ENCODE results near the gene AIM2. TPM values are rescaled to one million over a fixed set of nuclear protein-coding genes. Genes with fewer than 3 reads are reported as not detected.

The AIM2 gene
- total and polyA plus RNA-seq, 10 of the 15 experiments (the other 5 are each of a cell fraction or from before 2014, with no cell fraction given), result 7.9 to 35.7 (median 12.8) TPM

DNA sequence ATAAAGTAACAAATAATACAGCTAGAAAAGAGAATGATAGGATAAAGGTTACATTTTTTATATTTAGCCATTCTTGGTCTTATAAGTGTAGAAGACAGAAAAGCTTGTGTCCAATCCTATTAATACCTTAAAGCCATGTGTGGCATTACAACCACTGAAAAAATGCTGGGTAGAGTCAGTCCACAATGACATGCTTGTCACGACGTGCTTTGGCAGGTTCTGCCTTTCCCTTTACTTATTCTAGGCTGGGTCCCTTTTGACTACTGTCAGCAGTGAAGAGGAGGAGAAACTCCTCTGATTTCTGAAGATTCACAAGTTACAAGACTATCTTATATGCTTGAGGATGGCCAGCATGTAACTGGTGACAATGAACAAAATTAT, 14.6 kb upstream of the AIM2 start:
- Histone ChIP-seq H3K27me3 (replicated peaks in 1 of 2; ENCODE audit: control insufficient read depth in 2 of 2, insufficient read depth in 2 of 2, low read length in 1 of 2) (0 out of 4 replicates have a peak, but pooled peaks cover 0 to 2% of the 10 kb centered on the region in 2 experiments), H2AFZ (ENCODE audit: control insufficient read depth, low read depth, low read length) (no peak overlapping the region), H3K4me1 (ENCODE audit: control insufficient read depth, insufficient read depth, low read length) (no peaks in the 10 kb centered on the region), H4K20me1 (ENCODE audit: control insufficient read depth, insufficient read depth) (no peaks in the 10 kb centered on the region), H3K36me3 (ENCODE audit: control insufficient read depth in 2 of 2, insufficient read depth in 2 of 2, low read length in 1 of 2) (no peaks in the 10 kb centered on the region), H3K79me2 (ENCODE audit: control insufficient read depth, insufficient read depth, low read length) (no peaks in the 10 kb centered on the region), H3K9ac (ENCODE audit: control insufficient read depth, insufficient read depth, low read length) (no peak overlapping the region), H3K4me2 (ENCODE audit: control insufficient read depth, insufficient read depth) (no peak overlapping the region), H3K9me3 (replicated peaks; ENCODE audit: control insufficient read depth, insufficient read depth, low read length) (no peaks in the 10 kb centered on the region), H3K27ac (ENCODE audit: control insufficient read depth, insufficient read depth) (no peak overlapping the region), H3K4me3 (no peak overlapping the region)
- no TSS peak for BruUV-seq (replicated peaks)
- POLR2A ChIA-PET, result no interaction called here
- CTCF ChIA-PET, result interaction anchor here (1.1 to 4.2 kb wide), 4 partner anchors 14 to 585 kb away, joined by 3 to 61 read pairs (median 30); partner anchors contain the start of gene AIM2
- SMC1A ChIA-PET (ENCODE audit: uncharacterized antibody, unreplicated experiment), result interaction anchor here (1.1 kb wide), 1 partner anchor 19 kb away, joined by 3 read pairs; no protein-coding TSS in a partner anchor
- no peak for DNase-seq (ENCODE audit: low read depth, low spot score)
- in situ Hi-C loops (cut with MboI) (no loop called here), intact Hi-C loops (cut with micrococcal nuclease; ENCODE audit: unreplicated experiment) (no loop called here)
- RAD21 ChIA-PET (ENCODE audit: unreplicated experiment), result no interaction called here
- TF ChIP-seq, protein P1, sequence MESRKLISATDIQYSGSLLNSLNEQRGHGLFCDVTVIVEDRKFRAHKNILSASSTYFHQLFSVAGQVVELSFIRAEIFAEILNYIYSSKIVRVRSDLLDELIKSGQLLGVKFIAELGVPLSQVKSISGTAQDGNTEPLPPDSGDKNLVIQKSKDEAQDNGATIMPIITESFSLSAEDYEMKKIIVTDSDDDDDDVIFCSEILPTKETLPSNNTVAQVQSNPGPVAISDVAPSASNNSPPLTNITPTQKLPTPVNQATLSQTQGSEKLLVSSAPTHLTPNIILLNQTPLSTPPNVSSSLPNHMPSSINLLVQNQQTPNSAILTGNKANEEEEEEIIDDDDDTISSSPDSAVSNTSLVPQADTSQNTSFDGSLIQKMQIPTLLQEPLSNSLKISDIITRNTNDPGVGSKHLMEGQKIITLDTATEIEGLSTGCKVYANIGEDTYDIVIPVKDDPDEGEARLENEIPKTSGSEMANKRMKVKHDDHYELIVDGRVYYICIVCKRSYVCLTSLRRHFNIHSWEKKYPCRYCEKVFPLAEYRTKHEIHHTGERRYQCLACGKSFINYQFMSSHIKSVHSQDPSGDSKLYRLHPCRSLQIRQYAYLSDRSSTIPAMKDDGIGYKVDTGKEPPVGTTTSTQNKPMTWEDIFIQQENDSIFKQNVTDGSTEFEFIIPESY (IDR thresholded peaks at IDR 0.05), result no peak
- TF ChIP-seq, protein P2, sequence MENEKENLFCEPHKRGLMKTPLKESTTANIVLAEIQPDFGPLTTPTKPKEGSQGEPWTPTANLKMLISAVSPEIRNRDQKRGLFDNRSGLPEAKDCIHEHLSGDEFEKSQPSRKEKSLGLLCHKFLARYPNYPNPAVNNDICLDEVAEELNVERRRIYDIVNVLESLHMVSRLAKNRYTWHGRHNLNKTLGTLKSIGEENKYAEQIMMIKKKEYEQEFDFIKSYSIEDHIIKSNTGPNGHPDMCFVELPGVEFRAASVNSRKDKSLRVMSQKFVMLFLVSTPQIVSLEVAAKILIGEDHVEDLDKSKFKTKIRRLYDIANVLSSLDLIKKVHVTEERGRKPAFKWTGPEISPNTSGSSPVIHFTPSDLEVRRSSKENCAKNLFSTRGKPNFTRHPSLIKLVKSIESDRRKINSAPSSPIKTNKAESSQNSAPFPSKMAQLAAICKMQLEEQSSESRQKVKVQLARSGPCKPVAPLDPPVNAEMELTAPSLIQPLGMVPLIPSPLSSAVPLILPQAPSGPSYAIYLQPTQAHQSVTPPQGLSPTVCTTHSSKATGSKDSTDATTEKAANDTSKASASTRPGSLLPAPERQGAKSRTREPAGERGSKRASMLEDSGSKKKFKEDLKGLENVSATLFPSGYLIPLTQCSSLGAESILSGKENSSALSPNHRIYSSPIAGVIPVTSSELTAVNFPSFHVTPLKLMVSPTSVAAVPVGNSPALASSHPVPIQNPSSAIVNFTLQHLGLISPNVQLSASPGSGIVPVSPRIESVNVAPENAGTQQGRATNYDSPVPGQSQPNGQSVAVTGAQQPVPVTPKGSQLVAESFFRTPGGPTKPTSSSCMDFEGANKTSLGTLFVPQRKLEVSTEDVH (IDR thresholded peaks at IDR 0.05; ENCODE audit: low read depth, partially characterized antibody), result no peak
- TF ChIP-seq EZH2 (IDR thresholded peaks at IDR 0.05; ENCODE audit: borderline replicate concordance, control insufficient read depth, low read depth, low read length), result no peak
- no peak for TF ChIP-seq STAT1 (conservative IDR thresholded peaks at IDR 0.05)
- no peak for TF ChIP-seq PAX5 (IDR thresholded peaks at IDR 0.05; ENCODE audit: borderline replicate concordance, low read depth, low read length)
- TF ChIP-seq, protein P3, sequence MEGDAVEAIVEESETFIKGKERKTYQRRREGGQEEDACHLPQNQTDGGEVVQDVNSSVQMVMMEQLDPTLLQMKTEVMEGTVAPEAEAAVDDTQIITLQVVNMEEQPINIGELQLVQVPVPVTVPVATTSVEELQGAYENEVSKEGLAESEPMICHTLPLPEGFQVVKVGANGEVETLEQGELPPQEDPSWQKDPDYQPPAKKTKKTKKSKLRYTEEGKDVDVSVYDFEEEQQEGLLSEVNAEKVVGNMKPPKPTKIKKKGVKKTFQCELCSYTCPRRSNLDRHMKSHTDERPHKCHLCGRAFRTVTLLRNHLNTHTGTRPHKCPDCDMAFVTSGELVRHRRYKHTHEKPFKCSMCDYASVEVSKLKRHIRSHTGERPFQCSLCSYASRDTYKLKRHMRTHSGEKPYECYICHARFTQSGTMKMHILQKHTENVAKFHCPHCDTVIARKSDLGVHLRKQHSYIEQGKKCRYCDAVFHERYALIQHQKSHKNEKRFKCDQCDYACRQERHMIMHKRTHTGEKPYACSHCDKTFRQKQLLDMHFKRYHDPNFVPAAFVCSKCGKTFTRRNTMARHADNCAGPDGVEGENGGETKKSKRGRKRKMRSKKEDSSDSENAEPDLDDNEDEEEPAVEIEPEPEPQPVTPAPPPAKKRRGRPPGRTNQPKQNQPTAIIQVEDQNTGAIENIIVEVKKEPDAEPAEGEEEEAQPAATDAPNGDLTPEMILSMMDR (IDR thresholded peaks at IDR 0.05 in 2 of 3, conservative IDR thresholded peaks at IDR 0.05 in 1 of 3; ENCODE audit: control insufficient read depth in 2 of 3, extremely low read depth in 1 of 3, insufficient read depth in 1 of 3, low read depth in 3 of 3, low read length in 3 of 3), result no peak
- TF ChIP-seq, protein P4, sequence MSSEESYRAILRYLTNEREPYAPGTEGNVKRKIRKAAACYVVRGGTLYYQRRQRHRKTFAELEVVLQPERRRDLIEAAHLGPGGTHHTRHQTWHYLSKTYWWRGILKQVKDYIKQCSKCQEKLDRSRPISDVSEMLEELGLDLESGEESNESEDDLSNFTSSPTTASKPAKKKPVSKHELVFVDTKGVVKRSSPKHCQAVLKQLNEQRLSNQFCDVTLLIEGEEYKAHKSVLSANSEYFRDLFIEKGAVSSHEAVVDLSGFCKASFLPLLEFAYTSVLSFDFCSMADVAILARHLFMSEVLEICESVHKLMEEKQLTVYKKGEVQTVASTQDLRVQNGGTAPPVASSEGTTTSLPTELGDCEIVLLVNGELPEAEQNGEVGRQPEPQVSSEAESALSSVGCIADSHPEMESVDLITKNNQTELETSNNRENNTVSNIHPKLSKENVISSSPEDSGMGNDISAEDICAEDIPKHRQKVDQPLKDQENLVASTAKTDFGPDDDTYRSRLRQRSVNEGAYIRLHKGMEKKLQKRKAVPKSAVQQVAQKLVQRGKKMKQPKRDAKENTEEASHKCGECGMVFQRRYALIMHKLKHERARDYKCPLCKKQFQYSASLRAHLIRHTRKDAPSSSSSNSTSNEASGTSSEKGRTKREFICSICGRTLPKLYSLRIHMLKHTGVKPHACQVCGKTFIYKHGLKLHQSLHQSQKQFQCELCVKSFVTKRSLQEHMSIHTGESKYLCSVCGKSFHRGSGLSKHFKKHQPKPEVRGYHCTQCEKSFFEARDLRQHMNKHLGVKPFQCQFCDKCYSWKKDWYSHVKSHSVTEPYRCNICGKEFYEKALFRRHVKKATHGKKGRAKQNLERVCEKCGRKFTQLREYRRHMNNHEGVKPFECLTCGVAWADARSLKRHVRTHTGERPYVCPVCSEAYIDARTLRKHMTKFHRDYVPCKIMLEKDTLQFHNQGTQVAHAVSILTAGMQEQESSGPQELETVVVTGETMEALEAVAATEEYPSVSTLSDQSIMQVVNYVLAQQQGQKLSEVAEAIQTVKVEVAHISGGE (CRISPR knock-in tag; IDR thresholded peaks at IDR 0.05), result no peak
- no peak for TF ChIP-seq SUZ12 (IDR thresholded peaks at IDR 0.05; ENCODE audit: unreplicated experiment)
- no peak for TF ChIP-seq HDAC6 (IDR thresholded peaks at IDR 0.05; ENCODE audit: unreplicated experiment)
- TF ChIP-seq ZNF622 (IDR thresholded peaks at IDR 0.05), result no peak
- TF ChIP-seq, protein P5, sequence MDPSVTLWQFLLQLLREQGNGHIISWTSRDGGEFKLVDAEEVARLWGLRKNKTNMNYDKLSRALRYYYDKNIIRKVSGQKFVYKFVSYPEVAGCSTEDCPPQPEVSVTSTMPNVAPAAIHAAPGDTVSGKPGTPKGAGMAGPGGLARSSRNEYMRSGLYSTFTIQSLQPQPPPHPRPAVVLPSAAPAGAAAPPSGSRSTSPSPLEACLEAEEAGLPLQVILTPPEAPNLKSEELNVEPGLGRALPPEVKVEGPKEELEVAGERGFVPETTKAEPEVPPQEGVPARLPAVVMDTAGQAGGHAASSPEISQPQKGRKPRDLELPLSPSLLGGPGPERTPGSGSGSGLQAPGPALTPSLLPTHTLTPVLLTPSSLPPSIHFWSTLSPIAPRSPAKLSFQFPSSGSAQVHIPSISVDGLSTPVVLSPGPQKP (IDR thresholded peaks at IDR 0.05; ENCODE audit: low read depth, low read length), result no peak
- TF ChIP-seq TAF1 (IDR thresholded peaks at IDR 0.05; ENCODE audit: borderline replicate concordance, low read depth, low read length), result no peak
- TF ChIP-seq ZBED1 (IDR thresholded peaks at IDR 0.05; ENCODE audit: borderline replicate concordance), result no peak
- no peak for ATAC-seq
- WGBS (ENCODE audit: insufficient coverage, insufficient replicate concordance, low lambda C conversion rate, missing lambda C conversion rate), result 76% methylated on average over 2 of the region's 2 CpGs
- no peak for FAIRE-seq

Measured in GM12878 (cell line).